GM20000 (cell line): ENCODE measurements around the gene RAB40B.
A peak's percentile ranks its signal among the peaks of the same experiment; 100 is the strongest.

ENCODE experiments used
- DNase-seq: peaks from one replicate; pipeline ENCODE4 v3.0.0; 2012; ENCODE audit warnings: low spot score
- CTCF ChIP-seq: IDR thresholded peaks from 2 replicates; pipeline ENCODE4 v1.5.1; 2012; ENCODE audit warnings: mild to moderate bottlenecking, control low read depth; ENCODE audit errors: extremely low read depth, missing control alignments

The RAB40B gene

GRCh38 chr17:82678265-82678891, 20.1 kb downstream of the RAB40B start:
- DNase-seq, result no peak
- TF ChIP-seq CTCF, result no peak

GRCh38 chr17:82677353-82677925, 21.1 kb downstream of the RAB40B start:
- DNase-seq, result no peak
- TF ChIP-seq CTCF, result no peak

- TF ChIP-seq CTCF, result no peak
- DNase-seq, result no peak
Observed at GRCh38 chr17:82675476-82676245, 22.8 kb downstream of the RAB40B start.

- DNase-seq, result no peak
- no peak for TF ChIP-seq CTCF
Observed at GRCh38 chr17:82674656-82675475, 23.6 kb downstream of the RAB40B start.

- no peak for TF ChIP-seq CTCF
- no peak for DNase-seq
Observed at GRCh38 chr17:82670661-82671450, 27.6 kb downstream of the RAB40B start.

GRCh38 chr17:82668631-82669099, 29.8 kb downstream of the RAB40B start:
- DNase-seq, result peak; percentile 84
- peak; percentile 54 for TF ChIP-seq CTCF
